GM13976 (cell line): ENCODE results near the gene NCKAP5L.

Experiments used
- DNase-seq: peaks from one replicate; pipeline ENCODE4 v3.0.0; 2012; ENCODE audit warnings: low spot score
- in situ Hi-C: fragments of 300-500 bp; cut with MboI; formaldehyde crosslinking; loops from one replicate; pipeline ENCODE4 v1.12.0; 2022; ENCODE audit warnings: low sequenced_read_pairs, mixed read lengths, inconsistent platforms; ENCODE audit not compliant: unreplicated experiment
- TF ChIP-seq, protein P1 (sequence below): IDR thresholded peaks from 2 replicates; pipeline ENCODE4 v1.5.1; 2012; ENCODE audit warnings: borderline replicate concordance, mild to moderate bottlenecking; ENCODE audit not compliant: insufficient read depth; ENCODE audit errors: extremely low read depth, missing control alignments, control extremely low read depth

Gene NCKAP5L

DNA sequence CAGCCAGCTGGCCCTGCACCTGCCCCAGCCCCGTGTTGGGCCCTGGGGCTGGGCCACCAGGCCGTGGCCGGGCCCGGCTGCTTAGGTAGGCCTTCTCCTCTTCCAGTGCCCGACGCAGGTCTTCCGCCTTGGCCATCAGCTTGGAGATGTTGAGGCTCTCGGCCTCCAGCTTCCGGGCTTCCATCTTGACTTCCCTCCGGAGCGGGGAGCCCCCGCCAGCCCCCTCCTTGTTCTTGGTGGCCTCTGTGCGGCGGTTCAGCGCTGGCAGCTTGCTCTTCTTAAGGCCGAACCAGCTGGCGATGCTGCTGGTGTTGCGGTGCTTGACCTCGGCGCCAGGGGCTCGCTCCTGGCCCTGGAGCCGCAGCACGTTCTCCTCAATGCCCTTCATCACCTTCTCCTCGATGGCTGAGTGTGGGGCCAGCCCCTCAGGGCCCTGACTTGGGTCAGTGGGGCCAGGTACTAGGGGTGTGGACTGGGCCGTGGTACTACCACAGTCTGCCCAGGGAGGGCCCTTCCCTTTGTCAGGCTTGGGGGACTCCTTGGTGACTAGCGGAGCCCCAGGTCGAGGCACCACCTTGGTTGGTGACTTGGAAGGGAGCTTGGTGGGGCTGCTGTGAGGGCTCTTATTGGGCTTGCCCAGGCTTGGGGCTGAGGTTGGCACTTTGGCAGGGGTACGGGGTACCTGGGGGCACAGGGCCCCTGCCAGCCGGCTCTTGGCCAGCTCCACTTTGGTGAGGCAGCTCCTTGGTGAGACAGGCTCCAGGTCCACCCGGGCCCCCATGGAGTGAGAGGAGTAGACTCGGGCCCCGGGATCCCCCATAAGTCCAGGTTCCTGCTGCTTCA is 33.2 kb downstream of the NCKAP5L start:
- TF ChIP-seq, protein P1, sequence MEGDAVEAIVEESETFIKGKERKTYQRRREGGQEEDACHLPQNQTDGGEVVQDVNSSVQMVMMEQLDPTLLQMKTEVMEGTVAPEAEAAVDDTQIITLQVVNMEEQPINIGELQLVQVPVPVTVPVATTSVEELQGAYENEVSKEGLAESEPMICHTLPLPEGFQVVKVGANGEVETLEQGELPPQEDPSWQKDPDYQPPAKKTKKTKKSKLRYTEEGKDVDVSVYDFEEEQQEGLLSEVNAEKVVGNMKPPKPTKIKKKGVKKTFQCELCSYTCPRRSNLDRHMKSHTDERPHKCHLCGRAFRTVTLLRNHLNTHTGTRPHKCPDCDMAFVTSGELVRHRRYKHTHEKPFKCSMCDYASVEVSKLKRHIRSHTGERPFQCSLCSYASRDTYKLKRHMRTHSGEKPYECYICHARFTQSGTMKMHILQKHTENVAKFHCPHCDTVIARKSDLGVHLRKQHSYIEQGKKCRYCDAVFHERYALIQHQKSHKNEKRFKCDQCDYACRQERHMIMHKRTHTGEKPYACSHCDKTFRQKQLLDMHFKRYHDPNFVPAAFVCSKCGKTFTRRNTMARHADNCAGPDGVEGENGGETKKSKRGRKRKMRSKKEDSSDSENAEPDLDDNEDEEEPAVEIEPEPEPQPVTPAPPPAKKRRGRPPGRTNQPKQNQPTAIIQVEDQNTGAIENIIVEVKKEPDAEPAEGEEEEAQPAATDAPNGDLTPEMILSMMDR, result no peak
- in situ Hi-C loops, result no loop called here
- DNase-seq, result peak; percentile 27

GRCh38 chr12:49794021-49794420 is 34.2 kb downstream of the NCKAP5L start:
- DNase-seq, result peak; percentile 32
- TF ChIP-seq, protein P1, result no peak
- in situ Hi-C loops, result no loop called here

DNA sequence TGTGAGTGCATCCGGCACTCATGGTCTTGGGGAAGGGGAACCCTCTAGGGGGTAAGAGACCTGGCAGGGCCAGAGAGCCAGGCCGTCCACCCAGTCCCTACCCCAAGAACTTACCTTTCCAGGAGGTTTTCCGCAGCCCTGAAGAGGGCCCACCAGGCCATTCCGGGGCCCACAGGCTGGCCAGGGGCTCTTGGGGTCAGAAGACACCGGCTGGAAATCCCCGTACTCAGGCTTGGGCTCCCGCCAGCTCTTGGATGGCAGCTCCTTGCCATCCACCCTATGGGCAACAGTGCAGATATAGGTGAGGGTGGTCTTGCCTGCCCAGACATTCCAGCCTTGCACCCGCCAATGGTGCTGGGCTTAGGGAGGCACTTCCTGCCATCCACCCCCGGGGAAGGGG is 34.6 kb downstream of the NCKAP5L start:
- no peak for DNase-seq
- in situ Hi-C loops, result no loop called here
- TF ChIP-seq, protein P1, result no peak

- TF ChIP-seq, protein P1, result no peak
- in situ Hi-C loops, result no loop called here
- peak; percentile 21 for DNase-seq
Observed at GRCh38 chr12:49792976-49793580, 35.1 kb downstream of the NCKAP5L start.

DNA sequence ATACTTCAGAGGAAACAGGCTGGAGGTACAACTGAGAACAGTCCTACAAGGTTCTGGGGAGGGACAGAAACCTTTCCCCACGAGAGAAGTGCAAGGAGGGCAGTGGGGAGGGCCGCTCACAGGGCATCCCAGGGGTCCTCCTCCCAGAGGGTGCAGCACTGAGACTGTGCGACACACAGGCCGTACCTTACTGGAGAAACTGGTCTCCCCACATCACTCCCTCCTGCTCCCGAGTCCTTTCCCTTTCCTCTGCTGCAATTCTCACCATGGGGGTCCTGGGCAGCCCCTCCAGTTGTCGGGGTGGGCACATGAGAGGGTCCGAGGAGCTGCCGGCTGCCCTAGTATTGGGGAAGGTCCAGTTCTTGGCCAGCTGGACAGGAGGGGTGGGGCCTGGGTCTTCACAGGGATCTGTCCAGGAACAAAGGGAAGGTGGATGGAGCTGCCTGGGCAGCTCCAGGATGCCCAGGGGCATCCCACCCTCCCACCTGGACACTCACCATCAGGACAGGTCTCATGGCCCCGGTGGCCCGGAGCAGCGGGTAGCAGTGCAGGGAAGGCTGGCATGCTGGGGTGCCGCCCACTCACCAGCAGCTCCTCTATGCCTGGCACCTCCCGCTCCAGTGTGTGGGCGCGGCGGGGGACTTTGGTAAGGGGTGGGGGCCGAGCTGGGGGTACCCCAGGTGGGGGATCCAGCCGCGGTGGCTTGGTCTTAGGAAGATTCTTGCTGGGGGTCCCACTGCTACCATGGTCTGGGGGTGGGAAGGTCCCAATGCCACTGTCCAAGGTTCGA is 35.8 kb downstream of the NCKAP5L start:
- in situ Hi-C loops, result no loop called here
- TF ChIP-seq, protein P1, result no peak

GRCh38 chr12:49791700-49792099 is 36.5 kb downstream of the NCKAP5L start:
- no peak for DNase-seq
- TF ChIP-seq, protein P1, result no peak
- in situ Hi-C loops, result no loop called here

More for the DNA sequence above, 35.8 kb downstream of the NCKAP5L start:
- DNase-seq, result peak; percentile 24
